C4-2B (cell line): ENCODE data around the gene SFT2D1.

Source experiments
- ZFX ChIP-seq: fragments of 450-650 bp; IDR thresholded peaks from 2 replicates; pipeline ENCODE4 v1.6.1; 2017
- TF ChIP-seq, protein P1 (sequence below): fragments of 450-650 bp; conservative IDR thresholded peaks from 2 replicates; pipeline ENCODE4 v1.5.1; 2017; ENCODE audit warnings: mild to moderate bottlenecking

DNA sequence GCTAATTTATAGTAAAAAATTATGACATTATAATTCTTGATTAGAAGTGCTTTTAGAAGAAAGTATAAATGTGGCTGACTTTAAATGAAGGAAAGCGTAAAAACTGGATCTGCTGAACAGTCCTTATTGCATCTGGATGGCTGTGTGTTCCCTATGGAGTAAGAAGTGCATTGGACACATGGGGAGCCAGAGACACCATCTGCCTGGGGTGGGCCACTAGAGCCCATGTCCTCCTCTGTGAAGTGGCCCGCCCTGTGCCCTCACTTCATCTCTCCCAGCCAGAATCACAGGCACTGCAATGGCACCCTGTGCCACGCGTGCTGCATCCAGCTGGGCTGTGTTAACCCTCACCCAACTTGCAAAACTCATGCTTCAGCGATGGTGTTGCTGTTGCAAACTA lies 13.2 kb upstream of the SFT2D1 start:
- TF ChIP-seq, protein P1, sequence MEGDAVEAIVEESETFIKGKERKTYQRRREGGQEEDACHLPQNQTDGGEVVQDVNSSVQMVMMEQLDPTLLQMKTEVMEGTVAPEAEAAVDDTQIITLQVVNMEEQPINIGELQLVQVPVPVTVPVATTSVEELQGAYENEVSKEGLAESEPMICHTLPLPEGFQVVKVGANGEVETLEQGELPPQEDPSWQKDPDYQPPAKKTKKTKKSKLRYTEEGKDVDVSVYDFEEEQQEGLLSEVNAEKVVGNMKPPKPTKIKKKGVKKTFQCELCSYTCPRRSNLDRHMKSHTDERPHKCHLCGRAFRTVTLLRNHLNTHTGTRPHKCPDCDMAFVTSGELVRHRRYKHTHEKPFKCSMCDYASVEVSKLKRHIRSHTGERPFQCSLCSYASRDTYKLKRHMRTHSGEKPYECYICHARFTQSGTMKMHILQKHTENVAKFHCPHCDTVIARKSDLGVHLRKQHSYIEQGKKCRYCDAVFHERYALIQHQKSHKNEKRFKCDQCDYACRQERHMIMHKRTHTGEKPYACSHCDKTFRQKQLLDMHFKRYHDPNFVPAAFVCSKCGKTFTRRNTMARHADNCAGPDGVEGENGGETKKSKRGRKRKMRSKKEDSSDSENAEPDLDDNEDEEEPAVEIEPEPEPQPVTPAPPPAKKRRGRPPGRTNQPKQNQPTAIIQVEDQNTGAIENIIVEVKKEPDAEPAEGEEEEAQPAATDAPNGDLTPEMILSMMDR = no peak
- TF ChIP-seq ZFX = no peak
